ENCODE data around the gene RPAP3. TPM values are rescaled to one million over a fixed set of nuclear protein-coding genes. Genes with fewer than 3 reads are reported as not detected.

Gene RPAP3
- total and polyA plus RNA-seq, 4 donors: 9.5 to 19.9 (median 14.9) TPM

GRCh38 chr12:47705229-47705565 lies 633 bp downstream of the RPAP3 start:
- peak in 1 of 3 donors; percentile 52 for DNase-seq
- WGBS, 2 donors: 2 to 4% methylated on average over 9 of the region's 9 CpGs

GRCh38 chr12:47704719-47705118 lies 1.1 kb downstream of the RPAP3 start:
- ATAC-seq (ENCODE audit: insufficient read depth, low FRiP score): no peak
- WGBS, 2 donors: 94 to 95% methylated on average over 9 of the region's 9 CpGs
- Histone ChIP-seq H3K4me3 (no peak overlapping the region), H3K4me1 (ENCODE audit: control insufficient read depth in 5 of 5, insufficient read depth in 5 of 5, low read length in 5 of 5) (peaks cover 0 to 17% (median 4%) of the 10 kb centered on the region in 5 donors), H3K27me3 (ENCODE audit: control insufficient read depth in 3 of 3, insufficient read depth in 3 of 3, low read length in 2 of 3) (no peaks in the 10 kb centered on the region), H3K9me3 (ENCODE audit: control insufficient read depth in 4 of 4, insufficient read depth in 3 of 4, low read length in 3 of 4) (no peaks in the 10 kb centered on the region), H3K9ac (ENCODE audit: insufficient read depth in 1 of 2, low read length in 2 of 2) (peak overlapping the region; percentile 42 to 59), H3K36me3 (ENCODE audit: control insufficient read depth in 4 of 4, insufficient read depth in 4 of 4, low read length in 4 of 4) (peaks cover 3 to 5% (median 4%) of the 10 kb centered on the region in 4 donors), H3K27ac (ENCODE audit: low read depth in 1 of 2, low read length in 1 of 2) (no peak overlapping the region)
- TF ChIP-seq CTCF (IDR thresholded peaks at IDR 0.05; ENCODE audit: control extremely low read depth, extremely low read depth): no peak
- DNase-seq: no peak

More at GRCh38 chr12:47705229-47705565, 633 bp downstream of the RPAP3 start:
- Histone ChIP-seq H3K36me3 (ENCODE audit: control insufficient read depth in 4 of 4, insufficient read depth in 4 of 4, low read length in 4 of 4) (peaks cover 3 to 5% (median 4%) of the 10 kb centered on the region in 4 donors), H3K4me1 (ENCODE audit: control insufficient read depth in 5 of 5, insufficient read depth in 5 of 5, low read length in 5 of 5) (peaks cover 0 to 17% (median 4%) of the 10 kb centered on the region in 5 donors), H3K9me3 (ENCODE audit: control insufficient read depth in 4 of 4, insufficient read depth in 3 of 4, low read length in 3 of 4) (no peaks in the 10 kb centered on the region), H3K4me3 (peak overlapping the region; percentile 97), H3K27ac (ENCODE audit: low read depth in 1 of 2, low read length in 1 of 2) (peak overlapping the region; percentile 89 to 93), H3K9ac (ENCODE audit: insufficient read depth in 1 of 2, low read length in 2 of 2) (peak overlapping the region; percentile 42 to 59), H3K27me3 (ENCODE audit: control insufficient read depth in 3 of 3, insufficient read depth in 3 of 3, low read length in 2 of 3) (no peaks in the 10 kb centered on the region)
- TF ChIP-seq CTCF (IDR thresholded peaks at IDR 0.05; ENCODE audit: control extremely low read depth, extremely low read depth): no peak
- ATAC-seq (ENCODE audit: insufficient read depth, low FRiP score): no peak

- Histone ChIP-seq H3K4me1 (ENCODE audit: control insufficient read depth in 5 of 5, insufficient read depth in 5 of 5, low read length in 5 of 5) (peaks cover 0 to 7% (median 0%) of the 10 kb centered on the region in 5 donors), H3K9ac (ENCODE audit: insufficient read depth in 1 of 2, low read length in 2 of 2) (no peak overlapping the region), H3K4me3 (no peak overlapping the region), H3K27me3 (ENCODE audit: control insufficient read depth in 3 of 3, insufficient read depth in 3 of 3, low read length in 2 of 3) (no peaks in the 10 kb centered on the region), H3K36me3 (ENCODE audit: control insufficient read depth in 4 of 4, insufficient read depth in 4 of 4, low read length in 4 of 4) (peaks cover 4 to 11% (median 8%) of the 10 kb centered on the region in 4 donors), H3K27ac (ENCODE audit: low read depth in 1 of 2, low read length in 1 of 2) (no peak overlapping the region), H3K9me3 (ENCODE audit: control insufficient read depth in 4 of 4, insufficient read depth in 3 of 4, low read length in 3 of 4) (no peaks in the 10 kb centered on the region)
- DNase-seq (no peak), ATAC-seq (ENCODE audit: insufficient read depth, low FRiP score) (no peak)
- TF ChIP-seq CTCF (IDR thresholded peaks at IDR 0.05; ENCODE audit: control extremely low read depth, extremely low read depth): no peak
- WGBS, 2 donors: 96 to 98% methylated on average over 2 of the region's 2 CpGs
These were observed 5.6 kb downstream of the RPAP3 start for GRCh38 chr12:47700263-47700662.

- 93 to 94% methylated on average over 7 of the region's 7 CpGs for WGBS, 2 donors
- ATAC-seq (ENCODE audit: insufficient read depth, low FRiP score) (no peak), DNase-seq (no peak)
- Histone ChIP-seq H3K4me3 (no peak overlapping the region), H3K36me3 (ENCODE audit: control insufficient read depth in 4 of 4, insufficient read depth in 4 of 4, low read length in 4 of 4) (peaks cover 4 to 15% (median 11%) of the 10 kb centered on the region in 4 donors), H3K9ac (ENCODE audit: insufficient read depth in 1 of 2, low read length in 2 of 2) (no peak overlapping the region), H3K27me3 (ENCODE audit: control insufficient read depth in 3 of 3, insufficient read depth in 3 of 3, low read length in 2 of 3) (no peaks in the 10 kb centered on the region), H3K4me1 (ENCODE audit: control insufficient read depth in 5 of 5, insufficient read depth in 5 of 5, low read length in 5 of 5) (no peaks in the 10 kb centered on the region), H3K27ac (ENCODE audit: low read depth in 1 of 2, low read length in 1 of 2) (no peak overlapping the region), H3K9me3 (ENCODE audit: control insufficient read depth in 4 of 4, insufficient read depth in 3 of 4, low read length in 3 of 4) (no peaks in the 10 kb centered on the region)
- no peak for TF ChIP-seq CTCF (IDR thresholded peaks at IDR 0.05; ENCODE audit: control extremely low read depth, extremely low read depth)
These were observed 7.2 kb downstream of the RPAP3 start for GRCh38 chr12:47698631-47699030.

Measured in lung (tissue), 12 donors.